K562 (cell line): ENCODE data around the gene VAT1L. TPM values are rescaled to one million over a fixed set of nuclear protein-coding genes. Genes with fewer than 3 reads are reported as not detected.

ENCODE experiments used
- ATAC-seq: fragments of 200-7000 bp; cut with Tn5 transposase; 3 replicates; pipeline ENCODE4 v1.9.1; 2020; ENCODE audit warnings: moderate library complexity
- BruUV-seq: library from RNA; stranded (reverse); fragments of 400-500 nt; replicated peaks from 2 replicates; lab custom pipeline; 2021; lab: Mats Ljungman, UMichigan
- CTCF ChIA-PET: fragments of 300-600 bp; formaldehyde crosslinking; extraction: SDS; loops from one replicate; lab custom pipeline; 2021; ENCODE audit warnings: low intra/inter-chr PET ratio; lab: Yijun Ruan, JAX
- POLR2A ChIA-PET: fragments of 300-600, 350-650 bp; sonication (Branson Sonifier 250); formaldehyde crosslinking; extraction: SDS; loops from one replicate; lab custom pipeline; 2021; ENCODE audit warnings: antibody characterized with exemption, inconsistent platforms; lab: Yijun Ruan, JAX
- DNase-seq, 4 experiments: peaks; one replicate each; pipeline versions ENCODE4 v3.0.0 to v3.0.0-alpha.2; 2011 to 2018; ENCODE audit warnings: low spot score in 3 of 4, mixed read lengths in 3 of 4; ENCODE audit errors: extremely low read depth in 1 of 4
- FAIRE-seq: peaks from 2 replicates; lab custom pipeline; 2011; peaks lifted over from hg19 to GRCh38; lab: Jason Lieb, UNC
- H2AFZ ChIP-seq: 2 replicates; pipeline ENCODE4 v1.6.0; 2011; ENCODE audit warnings: low read depth, low read length, control low read depth, inconsistent platforms
- H3K27ac ChIP-seq: fragments of 200-600 bp; 3 replicates; pipeline ENCODE4 v1.8.0; 2011; ENCODE audit warnings: low read depth, mild to moderate bottlenecking, control low read depth, inconsistent platforms, low read length, moderate library complexity, mixed read lengths; ENCODE audit errors: extremely low read depth
- H3K27me3 ChIP-seq, 2 experiments: fragments of 300-600 bp in 1 of 2; 2 replicates in 1 of 2; 3 replicates in 1 of 2; pipeline versions ENCODE4 v1.6.0 to v1.8.0; 2011; ENCODE audit warnings: inconsistent platforms in 2 of 2, low read length in 2 of 2, mild to moderate bottlenecking in 1 of 2, mixed read lengths in 1 of 2, moderate library complexity in 1 of 2; ENCODE audit not compliant: control insufficient read depth in 2 of 2, insufficient read depth in 2 of 2
- H3K36me3 ChIP-seq: fragments of 300-600 bp; 3 replicates; pipeline ENCODE4 v1.8.0; 2011; ENCODE audit warnings: mild to moderate bottlenecking, low read length, inconsistent platforms; ENCODE audit not compliant: control insufficient read depth, insufficient read depth
- H3K4me1 ChIP-seq, 2 experiments: fragments of 200-600 bp in 1 of 2; replicated peaks in 1 of 2; 2 replicates in 1 of 2; 3 replicates in 1 of 2; pipeline versions ENCODE4 v1.5.1 to v1.8.0; 2011; ENCODE audit warnings: inconsistent platforms in 2 of 2, low read length in 2 of 2, mild to moderate bottlenecking in 1 of 2, mixed read lengths in 1 of 2, moderate library complexity in 1 of 2; ENCODE audit not compliant: control insufficient read depth in 2 of 2, insufficient read depth in 2 of 2
- H3K4me2 ChIP-seq: 2 replicates; pipeline ENCODE4 v1.6.1; 2011; ENCODE audit warnings: low read length, control low read depth, inconsistent platforms, mixed read lengths; ENCODE audit not compliant: insufficient read depth
- H3K4me3 ChIP-seq: fragments of 200-600 bp; sonication (generic), shearing (Covaris generic); 2 replicates; pipeline ENCODE4 v1.5.1; 2016; ENCODE audit warnings: control low read depth, inconsistent platforms
- H3K79me2 ChIP-seq: fragments of 200-600 bp; 3 replicates; pipeline ENCODE4 v1.8.0; 2011; ENCODE audit warnings: low read length, inconsistent platforms; ENCODE audit not compliant: control insufficient read depth, insufficient read depth
- H3K9ac ChIP-seq, 2 experiments: 2 replicates each; pipeline versions ENCODE4 v1.6.0 to v1.6.1; 2011; ENCODE audit warnings: low read depth in 2 of 2, low read length in 2 of 2, control low read depth in 1 of 2, inconsistent platforms in 1 of 2, mild to moderate bottlenecking in 1 of 2, mixed read lengths in 1 of 2; ENCODE audit not compliant: insufficient read depth in 1 of 2
- H3K9me1 ChIP-seq: one replicate; pipeline ENCODE4 v1.6.0; 2011; ENCODE audit warnings: inconsistent platforms, mild to moderate bottlenecking, low read length, moderate library complexity; ENCODE audit not compliant: control insufficient read depth, insufficient read depth
- H3K9me3 ChIP-seq: replicated peaks from 2 replicates; pipeline ENCODE4 v1.5.1; 2011; ENCODE audit warnings: low read depth, low read length, inconsistent platforms; ENCODE audit not compliant: control insufficient read depth, insufficient read depth
- H4K20me1 ChIP-seq: replicated peaks from 2 replicates; pipeline ENCODE4 v1.6.1; 2011; ENCODE audit warnings: low read length, inconsistent platforms, mixed read lengths; ENCODE audit not compliant: control insufficient read depth, insufficient read depth
- HEY1 ChIP-seq: fragments of 250-450 bp; sonication (Bioruptor Pico); IDR thresholded peaks from 2 replicates; pipeline ENCODE4 v1.5.0; 2020; ENCODE audit warnings: mild to moderate bottlenecking, moderate library complexity, borderline replicate concordance
- MYBL2 ChIP-seq, 2 experiments: fragments of 450-650 bp in 1 of 2; sonication (generic) in 1 of 2; formaldehyde crosslinking in 1 of 2; IDR thresholded peaks; 2 replicates each; pipeline versions ENCODE4 v1.6.1 to v1.8.1; 2017 to 2022; ENCODE audit warnings: borderline replicate concordance in 1 of 2, inconsistent platforms in 1 of 2, low read depth in 1 of 2, mild to moderate bottlenecking in 1 of 2, missing genetic modification reagents in 1 of 2, moderate library complexity in 1 of 2
- RAD51 ChIP-seq: fragments of 450-650 bp; IDR thresholded peaks from 2 replicates; pipeline ENCODE4 v1.7.1; 2016; ENCODE audit warnings: low read depth, mild to moderate bottlenecking, borderline replicate concordance
- RNF2 ChIP-seq: sonication (generic); IDR thresholded peaks from 2 replicates; pipeline ENCODE4 v1.6.1; 2016
- SIN3A ChIP-seq, 2 experiments: fragments of 150-350 bp in 1 of 2; IDR thresholded peaks; 2 replicates each; pipeline ENCODE4 v1.6.1; 2011 to 2016; ENCODE audit warnings: borderline replicate concordance in 2 of 2, low read depth in 2 of 2, low read length in 2 of 2, mild to moderate bottlenecking in 2 of 2, moderate library complexity in 2 of 2; ENCODE audit not compliant: control insufficient read depth in 1 of 2
- TFAM ChIP-seq: fragments of 250-450 bp; sonication (Bioruptor Pico); conservative IDR thresholded peaks from 2 replicates; pipeline ENCODE4 v1.5.0; 2021; ENCODE audit warnings: mild to moderate bottlenecking, moderate library complexity
- ZBTB17 ChIP-seq: fragments of 450-650 bp; formaldehyde crosslinking; IDR thresholded peaks from 2 replicates; pipeline ENCODE4 v1.4.0; 2020; ENCODE audit warnings: mild to moderate bottlenecking
- ZNF263 ChIP-seq: sonication (generic); formaldehyde crosslinking; IDR thresholded peaks from 2 replicates; pipeline ENCODE4 v1.8.0; 2022; ENCODE audit warnings: mild to moderate bottlenecking, missing genetic modification reagents, borderline replicate concordance
- ZNF766 ChIP-seq: fragments of 200-800 bp; sonication (Bioruptor generic); conservative IDR thresholded peaks from 2 replicates; pipeline ENCODE4 v1.6.1; 2016; ENCODE audit warnings: missing genetic modification characterization, missing compliant biosample characterization
- ZNF79 ChIP-seq: fragments of 250-450 bp; sonication (Bioruptor Pico); IDR thresholded peaks from 2 replicates; pipeline ENCODE4 v1.4.0; 2020; ENCODE audit warnings: low read depth, mild to moderate bottlenecking, moderate library complexity
- WGBS: fragments of 100-300 bp; shearing (Covaris generic); methylation state at CpG from one replicate; pipeline ENCODE4 v1.1.6; 2016; ENCODE audit warnings: low coverage, mixed read lengths; ENCODE audit not compliant: insufficient coverage; ENCODE audit errors: missing lambda C conversion rate; 5-methylcytosine and 5-hydroxymethylcytosine counted together
- in situ Hi-C: fragments of 300-500 bp; cut with MboI; formaldehyde crosslinking; loops from 4 replicates; pipeline ENCODE4 v1.15.0; 2018; ENCODE audit warnings: inconsistent platforms, mixed read lengths
- intact Hi-C: fragments of 100-400 bp; cut with micrococcal nuclease; formaldehyde crosslinking; loops from 2 replicates; pipeline ENCODE4 v1.14.2; 2022
- polyA plus RNA-seq, 8 experiments: library from polyadenylated mRNA; depleted of rRNA in 4 of 8; stranded (reverse) in 5 of 8; unstranded in 3 of 8; fragments of >200 nt; fragmentation: Nextera tagmentation in 2 of 8; fragmentation: Illumina TruSeq in 1 of 8; extraction: Ambion mirVana in 2 of 8; extraction: Trizol in 1 of 8; gene quantifications; 2 replicates each; pipeline versions ENCODE4 v1.2.1 to v1.2.3, GENCODE V29; 2011 to 2014; ENCODE audit warnings: inconsistent platforms in 1 of 8, missing spikeins in 1 of 8
- total RNA-seq, 7 experiments: library from RNA; depleted of rRNA in 6 of 7; stranded (reverse); fragments of >200 nt in 6 of 7; fragmentation: Illumina TruSeq in 2 of 7; extraction: Trizol in 2 of 7; gene quantifications; 2 replicates each; pipeline versions ENCODE4 v1.2.1 to v1.2.3, GENCODE V29; 2011 to 2021; ENCODE audit warnings: low replicate concordance in 1 of 7
- TF ChIP-seq, protein P1 (sequence below): IDR thresholded peaks from 2 replicates; pipeline ENCODE4 v1.6.1; 2011; ENCODE audit not compliant: insufficient read length; ENCODE audit errors: extremely low read depth
- TF ChIP-seq, protein P2 (sequence below), 2 experiments: fragments of 450-650 bp in 1 of 2; IDR thresholded peaks; 2 replicates each; pipeline ENCODE4 v1.6.1; 2011 to 2017; ENCODE audit warnings: low read depth in 2 of 2, antibody characterized with exemption in 1 of 2, borderline replicate concordance in 1 of 2, low read length in 1 of 2, mild to moderate bottlenecking in 1 of 2, mixed read lengths in 1 of 2; ENCODE audit not compliant: control insufficient read depth in 1 of 2

VAT1L gene
- total and polyA plus RNA-seq, 9 of the 15 experiments (the other 6 are each of a cell fraction or from before 2014, with no cell fraction given): 0.01 TPM; not detected in 8

DNA sequence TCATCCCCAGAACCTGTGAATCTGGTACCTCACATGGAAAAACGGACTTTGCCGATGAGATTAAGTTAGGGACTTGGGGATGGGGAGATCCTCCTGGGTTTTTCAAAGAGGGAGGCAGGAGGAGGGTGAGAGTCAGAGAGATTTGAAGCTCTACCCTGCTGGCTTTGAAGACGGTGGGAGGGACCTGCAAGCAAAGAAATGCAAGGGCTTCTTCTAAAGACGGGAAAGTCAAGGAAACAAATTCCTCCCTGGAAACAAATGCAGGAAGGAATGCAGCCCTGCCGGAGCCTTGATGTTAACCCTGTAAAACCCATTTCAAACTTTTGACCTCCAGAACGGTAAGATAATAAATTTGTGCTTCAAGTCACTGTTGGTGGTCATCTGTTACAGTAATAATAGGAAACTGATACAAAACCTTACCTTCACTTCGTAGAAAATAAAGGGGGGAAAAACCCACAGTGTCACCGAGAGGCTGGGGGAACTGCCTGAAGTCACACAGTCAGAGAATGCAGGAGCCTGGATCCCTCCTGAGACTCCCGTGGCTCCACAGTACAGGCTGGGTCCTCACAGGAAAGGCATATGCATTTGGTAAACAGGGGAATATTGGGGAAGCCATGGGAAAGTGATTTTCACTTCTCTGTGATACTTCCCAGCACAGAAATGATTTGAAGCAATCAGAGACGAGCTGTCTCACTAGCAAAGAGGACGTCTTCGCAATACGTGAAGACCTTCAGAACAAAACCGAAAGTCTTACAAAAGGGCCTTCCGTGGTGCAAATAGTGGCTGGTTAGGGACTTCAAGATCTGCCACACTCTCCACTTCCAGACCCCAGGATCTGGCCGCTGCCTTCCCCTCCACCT is 175.1 kb downstream of the VAT1L start:
- WGBS: 1% methylated on average over 16 of the region's 16 CpGs
- DNase-seq: no peak
- no TSS peak for BruUV-seq

More for the DNA sequence above, 175.1 kb downstream of the VAT1L start:
- Histone ChIP-seq H3K27me3 (peaks cover 0 to 2% of the 10 kb centered on the region in 2 experiments; a peak in 2 of 5 replicates), H3K4me3 (no peak overlapping the region), H4K20me1 (no peaks in the 10 kb centered on the region), H2AFZ (no peak overlapping the region), H3K36me3 (no peaks in the 10 kb centered on the region), H3K9me1 (no peaks in the 10 kb centered on the region), H3K4me1 (no peaks in the 10 kb centered on the region), H3K9me3 (no peaks in the 10 kb centered on the region), H3K9ac (no peak overlapping the region), H3K27ac (no peak overlapping the region), H3K79me2 (no peaks in the 10 kb centered on the region), H3K4me2 (no peak overlapping the region)
- POLR2A ChIA-PET: no interaction called here
- TF ChIP-seq HEY1 (CRISPR knock-in tag) (no peak), ZNF79 (CRISPR knock-in tag) (no peak), SIN3A (IDR thresholded peaks at IDR 0.05; ENCODE audit: borderline replicate concordance in 2 of 2, control insufficient read depth in 1 of 2, low read depth in 2 of 2, low read length in 2 of 2) (no peak), RNF2 (no peak), ZNF263 (no peak), TFAM (CRISPR knock-in tag) (no peak), ZNF766 (CRISPR knock-in tag) (no peak), RAD51 (no peak), ZBTB17 (no peak), MYBL2 (IDR thresholded peaks at IDR 0.05; ENCODE audit: low read depth) (no peak), MYBL2 (CRISPR knock-in tag; IDR thresholded peaks at IDR 0.05; ENCODE audit: borderline replicate concordance) (no peak)
- TF ChIP-seq, protein P1, sequence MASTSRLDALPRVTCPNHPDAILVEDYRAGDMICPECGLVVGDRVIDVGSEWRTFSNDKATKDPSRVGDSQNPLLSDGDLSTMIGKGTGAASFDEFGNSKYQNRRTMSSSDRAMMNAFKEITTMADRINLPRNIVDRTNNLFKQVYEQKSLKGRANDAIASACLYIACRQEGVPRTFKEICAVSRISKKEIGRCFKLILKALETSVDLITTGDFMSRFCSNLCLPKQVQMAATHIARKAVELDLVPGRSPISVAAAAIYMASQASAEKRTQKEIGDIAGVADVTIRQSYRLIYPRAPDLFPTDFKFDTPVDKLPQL: no peak
- TF ChIP-seq, protein P2, sequence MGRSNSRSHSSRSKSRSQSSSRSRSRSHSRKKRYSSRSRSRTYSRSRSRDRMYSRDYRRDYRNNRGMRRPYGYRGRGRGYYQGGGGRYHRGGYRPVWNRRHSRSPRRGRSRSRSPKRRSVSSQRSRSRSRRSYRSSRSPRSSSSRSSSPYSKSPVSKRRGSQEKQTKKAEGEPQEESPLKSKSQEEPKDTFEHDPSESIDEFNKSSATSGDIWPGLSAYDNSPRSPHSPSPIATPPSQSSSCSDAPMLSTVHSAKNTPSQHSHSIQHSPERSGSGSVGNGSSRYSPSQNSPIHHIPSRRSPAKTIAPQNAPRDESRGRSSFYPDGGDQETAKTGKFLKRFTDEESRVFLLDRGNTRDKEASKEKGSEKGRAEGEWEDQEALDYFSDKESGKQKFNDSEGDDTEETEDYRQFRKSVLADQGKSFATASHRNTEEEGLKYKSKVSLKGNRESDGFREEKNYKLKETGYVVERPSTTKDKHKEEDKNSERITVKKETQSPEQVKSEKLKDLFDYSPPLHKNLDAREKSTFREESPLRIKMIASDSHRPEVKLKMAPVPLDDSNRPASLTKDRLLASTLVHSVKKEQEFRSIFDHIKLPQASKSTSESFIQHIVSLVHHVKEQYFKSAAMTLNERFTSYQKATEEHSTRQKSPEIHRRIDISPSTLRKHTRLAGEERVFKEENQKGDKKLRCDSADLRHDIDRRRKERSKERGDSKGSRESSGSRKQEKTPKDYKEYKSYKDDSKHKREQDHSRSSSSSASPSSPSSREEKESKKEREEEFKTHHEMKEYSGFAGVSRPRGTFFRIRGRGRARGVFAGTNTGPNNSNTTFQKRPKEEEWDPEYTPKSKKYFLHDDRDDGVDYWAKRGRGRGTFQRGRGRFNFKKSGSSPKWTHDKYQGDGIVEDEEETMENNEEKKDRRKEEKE (IDR thresholded peaks at IDR 0.05; ENCODE audit: borderline replicate concordance in 1 of 2, control insufficient read depth in 1 of 2, low read depth in 2 of 2, low read length in 1 of 2): no peak
- in situ Hi-C loops (loop anchor here (25.0 kb wide), 1 partner anchor 726 kb away; no protein-coding TSS in a partner anchor), intact Hi-C loops (no loop called here)
- CTCF ChIA-PET: no interaction called here
- no peak for FAIRE-seq
- no peak for ATAC-seq
